ENCODE measurements around the gene KANSL1L.

KANSL1L gene

GRCh38 chr2:210003359-210003758, 167.8 kb downstream of the KANSL1L start:
- CTCF ChIA-PET: interaction anchor here (1.2 to 1.4 kb wide), 2 partner anchors 26 to 192 kb away, joined by 3 read pairs; no protein-coding TSS in a partner anchor
- no peak for DNase-seq (ENCODE audit: low read depth, low spot score)
- TF ChIP-seq, protein P1, sequence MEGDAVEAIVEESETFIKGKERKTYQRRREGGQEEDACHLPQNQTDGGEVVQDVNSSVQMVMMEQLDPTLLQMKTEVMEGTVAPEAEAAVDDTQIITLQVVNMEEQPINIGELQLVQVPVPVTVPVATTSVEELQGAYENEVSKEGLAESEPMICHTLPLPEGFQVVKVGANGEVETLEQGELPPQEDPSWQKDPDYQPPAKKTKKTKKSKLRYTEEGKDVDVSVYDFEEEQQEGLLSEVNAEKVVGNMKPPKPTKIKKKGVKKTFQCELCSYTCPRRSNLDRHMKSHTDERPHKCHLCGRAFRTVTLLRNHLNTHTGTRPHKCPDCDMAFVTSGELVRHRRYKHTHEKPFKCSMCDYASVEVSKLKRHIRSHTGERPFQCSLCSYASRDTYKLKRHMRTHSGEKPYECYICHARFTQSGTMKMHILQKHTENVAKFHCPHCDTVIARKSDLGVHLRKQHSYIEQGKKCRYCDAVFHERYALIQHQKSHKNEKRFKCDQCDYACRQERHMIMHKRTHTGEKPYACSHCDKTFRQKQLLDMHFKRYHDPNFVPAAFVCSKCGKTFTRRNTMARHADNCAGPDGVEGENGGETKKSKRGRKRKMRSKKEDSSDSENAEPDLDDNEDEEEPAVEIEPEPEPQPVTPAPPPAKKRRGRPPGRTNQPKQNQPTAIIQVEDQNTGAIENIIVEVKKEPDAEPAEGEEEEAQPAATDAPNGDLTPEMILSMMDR (IDR thresholded peaks at IDR 0.05; ENCODE audit: insufficient read depth, low read length, missing control alignments): no peak
- POLR2A ChIA-PET: no interaction called here
- peak overlapping the region; percentile 95 for H3K4me3 ChIP-seq (ENCODE audit: low read depth, low read length)

DNA sequence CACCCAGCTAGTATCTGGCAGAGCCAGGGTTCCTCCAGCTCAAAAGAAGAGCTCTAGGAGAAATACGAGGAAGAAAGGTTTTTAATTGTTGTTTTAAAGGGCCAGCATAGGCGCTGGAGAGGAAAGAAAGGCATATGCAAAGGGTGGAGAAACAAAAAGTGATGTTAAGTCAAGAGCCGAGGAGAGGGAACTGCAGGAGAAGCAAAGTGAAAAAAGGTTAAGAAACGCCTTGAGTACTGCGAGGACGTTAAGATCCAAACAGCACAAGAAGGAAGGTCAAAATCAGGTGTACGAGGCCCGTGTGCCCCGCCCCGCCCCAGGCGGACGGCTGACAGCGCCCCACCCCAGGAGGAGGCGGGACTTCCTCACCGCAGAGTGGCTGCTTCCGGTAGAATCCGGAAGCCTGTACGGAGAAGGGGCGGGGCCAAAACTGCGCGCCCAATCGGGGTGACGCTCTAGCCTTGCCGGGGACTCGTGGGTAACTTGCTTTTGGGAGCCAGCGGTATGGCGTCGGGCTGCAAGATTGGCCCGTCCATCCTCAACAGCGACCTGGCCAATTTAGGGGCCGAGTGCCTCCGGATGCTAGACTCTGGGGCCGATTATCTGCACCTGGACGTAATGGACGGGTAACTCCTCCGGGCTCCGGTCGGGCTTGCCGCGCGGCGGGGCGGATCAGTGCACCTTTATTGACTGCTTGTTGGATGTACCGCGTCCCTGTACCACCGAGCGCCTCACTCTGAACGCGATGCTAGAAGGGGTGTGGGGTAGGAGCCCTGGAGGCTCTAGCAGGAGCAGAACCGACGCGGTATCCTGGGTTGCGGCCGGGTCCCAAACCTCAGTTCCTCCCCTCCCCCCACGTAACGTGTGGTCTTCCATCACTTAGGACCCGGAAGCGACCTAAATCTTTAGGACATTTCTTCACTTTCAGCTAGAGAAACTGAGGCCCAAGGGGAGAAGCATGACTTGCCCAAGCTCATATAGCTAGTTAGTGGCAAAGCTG, 168.8 kb downstream of the KANSL1L start, which contains the start of gene RPE:
Gene RPE, plus strand, starts transcription at position 481 of the 1,000 bp plus-strand sequence. Its CDS starts 24 bp downstream, at position 505.
- TF ChIP-seq, protein P1 (IDR thresholded peaks at IDR 0.05; ENCODE audit: insufficient read depth, low read length, missing control alignments): no peak
- ChIA-PET CTCF (interaction anchor here (1.4 kb wide), 1 partner anchor 27 kb away, joined by 3 read pairs; no protein-coding TSS in a partner anchor), POLR2A (no interaction called here)

GRCh38 chr2:210000464-210001324, 170.5 kb downstream of the KANSL1L start:
- POLR2A ChIA-PET: no interaction called here
- CTCF ChIA-PET: no interaction called here
- TF ChIP-seq, protein P1 (IDR thresholded peaks at IDR 0.05; ENCODE audit: insufficient read depth, low read length, missing control alignments): no peak
- DNase-seq (ENCODE audit: low read depth, low spot score): no peak
- H3K4me3 ChIP-seq (ENCODE audit: low read depth, low read length): no peak overlapping the region

More for the DNA sequence above, 168.8 kb downstream of the KANSL1L start, which contains the start of gene RPE:
- peak within 1 kb of the TSS; percentile 95 for H3K4me3 ChIP-seq (ENCODE audit: low read depth, low read length)
- peak; percentile 42 for DNase-seq (ENCODE audit: low read depth, low spot score)

GRCh38 chr2:209998596-209998995, 172.6 kb downstream of the KANSL1L start:
- ChIA-PET CTCF (interaction anchor here (1.6 kb wide), 1 partner anchor 197 kb away, joined by 6 read pairs; no protein-coding TSS in a partner anchor), POLR2A (no interaction called here)
- TF ChIP-seq, protein P1 (IDR thresholded peaks at IDR 0.05; ENCODE audit: insufficient read depth, low read length, missing control alignments): no peak
- H3K4me3 ChIP-seq (ENCODE audit: low read depth, low read length): no peak overlapping the region
- DNase-seq (ENCODE audit: low read depth, low spot score): no peak

GRCh38 chr2:209993968-209994367, 177.2 kb downstream of the KANSL1L start:
- H3K4me3 ChIP-seq (ENCODE audit: low read depth, low read length): no peak overlapping the region
- TF ChIP-seq, protein P1 (IDR thresholded peaks at IDR 0.05; ENCODE audit: insufficient read depth, low read length, missing control alignments): no peak
- CTCF ChIA-PET: interaction anchor here (1.9 to 2.2 kb wide), 2 partner anchors 31 to 202 kb away, joined by 4 to 5 read pairs; no protein-coding TSS in a partner anchor
- DNase-seq (ENCODE audit: low read depth, low spot score): no peak
- POLR2A ChIA-PET: no interaction called here

All from AG04449 (cell line).